Stimulated activated CD4-positive, alpha-beta T cell treated with anti-CD3 and anti-CD28 coated beads, Interleukin-1b, Interleukin-23, amount 100 ng/mL, for 1 hour (primary cell): ENCODE data around the gene POMP.
"Not testable (repeated sequence)": the region's sequence is repeated elsewhere in the genome, so short reads cannot be mapped to it uniquely, and the experiment has no call there.

ENCODE experiments used
- DNase-seq, 2 donors: peaks; one replicate each; pipeline ENCODE4 v3.0.0-alpha.2; 2020; ENCODE audit warnings: low read depth in 2 of 2

POMP gene

DNA sequence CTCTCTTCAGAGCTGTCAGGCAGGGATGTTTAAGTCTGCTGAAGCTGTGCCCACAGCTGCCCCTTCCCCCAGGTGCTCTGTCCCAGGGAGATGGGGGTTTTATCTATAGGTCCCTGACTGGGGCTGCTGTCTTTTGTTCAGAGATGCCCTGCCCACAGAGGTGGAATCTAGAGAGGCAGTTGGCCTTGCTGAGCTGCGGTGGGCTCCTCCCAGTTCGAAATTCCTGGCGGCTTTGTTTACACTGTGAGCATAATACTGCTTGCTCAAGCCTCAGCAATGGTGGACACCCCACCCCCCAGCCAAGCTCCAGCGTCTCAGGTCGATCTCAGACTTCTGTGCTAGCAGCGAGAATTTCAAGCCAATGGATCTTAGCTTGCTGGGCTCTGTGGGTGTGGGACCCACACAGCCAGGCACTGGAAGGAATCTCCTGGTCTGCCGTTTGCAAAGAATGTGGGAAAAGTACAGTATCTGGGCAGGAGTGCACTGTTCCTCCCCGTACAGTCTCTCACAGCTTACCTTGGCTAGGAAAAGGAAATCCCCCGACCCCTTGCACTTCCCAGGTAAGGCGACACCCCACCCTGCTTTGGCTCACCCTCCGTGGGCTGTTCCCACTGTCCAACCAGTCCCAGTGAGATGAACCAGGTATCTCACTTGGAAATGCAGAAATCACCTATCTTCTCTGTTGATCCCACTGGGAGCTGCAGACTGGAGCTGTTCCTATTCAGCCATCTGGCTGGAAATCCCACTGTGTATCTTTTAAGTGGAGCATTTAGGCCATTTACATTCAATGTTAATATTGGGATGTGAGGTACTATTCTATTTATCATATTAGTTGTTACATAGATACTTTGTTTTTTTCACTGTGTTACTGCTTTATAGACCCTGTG lies 34.9 kb downstream of the POMP start:
- not testable (repeated sequence) for DNase-seq

DNA sequence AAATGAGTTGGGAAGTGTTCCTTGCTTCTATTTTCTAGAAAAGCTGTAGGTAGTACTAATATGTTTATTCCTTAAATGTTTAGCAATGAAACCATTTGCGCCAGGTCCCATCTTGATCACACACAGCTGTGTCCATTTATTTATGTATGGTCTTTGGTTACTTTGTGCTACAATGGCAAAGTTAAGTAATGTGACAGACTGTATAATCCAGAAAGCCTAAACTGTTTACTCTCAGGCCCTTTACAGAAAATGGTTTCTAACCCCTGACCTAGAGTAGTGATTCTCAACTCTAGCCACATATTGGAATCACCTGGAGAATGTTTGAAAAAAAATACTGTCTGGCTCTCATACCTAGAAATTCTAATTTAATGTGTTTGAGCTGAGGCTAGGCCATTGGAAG lies 38.5 kb downstream of the POMP start:
- no peak for DNase-seq

DNA sequence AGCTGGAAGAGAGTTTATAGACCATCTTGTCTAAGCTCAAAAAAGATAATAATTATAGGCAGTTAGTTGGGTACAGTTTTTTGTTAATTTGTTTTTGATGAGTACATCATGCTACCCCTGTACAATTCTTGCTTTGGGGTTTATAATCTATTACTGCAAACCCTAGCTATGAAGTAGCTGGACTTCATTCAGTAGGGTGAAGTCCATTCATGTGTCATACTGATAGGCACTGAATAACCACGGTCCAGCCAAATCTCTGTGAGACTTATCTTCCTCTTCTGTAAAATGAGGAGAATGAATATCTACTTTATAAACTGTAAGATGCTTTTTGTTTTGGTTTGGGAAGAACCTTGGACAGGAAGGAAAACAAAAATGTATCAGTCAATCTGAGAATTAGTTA lies 40.3 kb downstream of the POMP start:
- DNase-seq: no peak

DNA sequence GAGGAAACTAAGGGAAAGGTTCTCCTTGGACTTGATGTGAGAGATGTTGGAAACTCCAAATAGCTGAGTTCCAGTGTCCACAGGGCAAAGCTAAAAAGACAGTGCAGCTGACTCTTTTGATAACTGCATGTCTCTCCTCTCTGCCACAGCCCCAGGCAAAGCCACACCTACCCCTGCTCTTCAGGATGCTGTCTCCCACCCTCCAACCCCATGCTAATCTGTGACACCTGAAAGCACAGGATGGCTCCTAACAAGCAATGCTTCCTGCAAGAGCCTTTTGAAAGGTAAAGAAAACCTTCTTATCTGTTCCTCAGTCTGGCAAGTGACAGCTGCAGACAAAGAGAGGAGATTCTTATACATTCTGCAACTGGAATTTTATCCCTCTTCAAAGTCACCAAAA lies 45.4 kb downstream of the POMP start:
- no peak for DNase-seq

DNA sequence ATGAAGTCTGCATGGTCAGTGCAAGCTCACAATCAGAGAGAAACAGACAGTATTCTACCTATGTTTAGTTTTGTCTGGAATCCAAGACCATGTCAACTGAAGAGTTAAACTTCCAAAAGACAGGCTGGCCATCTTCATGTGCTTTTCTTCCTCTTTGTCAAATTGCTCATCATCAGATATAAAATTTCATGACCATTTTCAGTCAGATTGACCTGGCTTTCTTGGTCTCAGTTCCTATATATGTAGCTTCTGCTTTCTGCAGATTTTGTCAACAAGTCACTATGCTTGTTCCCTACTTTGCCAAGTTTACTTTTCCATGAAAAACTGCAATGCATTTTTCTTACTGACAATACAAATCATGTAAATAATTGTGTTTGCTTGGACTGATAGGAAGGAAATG lies 46.0 kb downstream of the POMP start:
- no peak for DNase-seq

DNA sequence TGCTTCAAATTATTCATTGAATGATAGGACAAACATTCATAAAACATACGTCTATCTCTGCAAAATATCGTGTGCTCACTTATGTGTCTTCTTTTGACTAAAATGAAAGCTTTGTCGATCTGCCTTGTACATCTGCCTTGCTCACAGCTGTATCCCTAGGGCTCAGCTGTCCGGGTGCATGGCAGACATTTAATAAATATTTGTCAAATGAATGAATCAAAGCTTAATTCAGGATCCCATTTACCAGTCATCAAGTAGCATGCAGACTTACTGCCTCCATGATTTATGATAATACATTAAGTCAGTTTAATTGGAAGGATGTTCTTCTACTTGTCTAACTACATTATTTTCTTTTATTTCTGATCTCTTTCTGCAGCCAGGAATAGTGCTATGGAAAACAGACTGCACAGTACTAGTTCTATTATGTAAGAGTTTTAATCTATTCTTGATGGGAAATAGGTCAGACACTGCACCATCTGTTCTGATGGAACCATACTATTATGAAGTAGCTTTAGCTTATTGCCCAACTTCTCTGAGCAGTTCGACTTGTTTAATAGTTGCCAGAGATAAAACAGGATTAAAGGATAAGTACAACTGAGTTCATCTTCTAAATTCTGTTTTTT lies 46.6 kb downstream of the POMP start:
- no peak for DNase-seq

DNA sequence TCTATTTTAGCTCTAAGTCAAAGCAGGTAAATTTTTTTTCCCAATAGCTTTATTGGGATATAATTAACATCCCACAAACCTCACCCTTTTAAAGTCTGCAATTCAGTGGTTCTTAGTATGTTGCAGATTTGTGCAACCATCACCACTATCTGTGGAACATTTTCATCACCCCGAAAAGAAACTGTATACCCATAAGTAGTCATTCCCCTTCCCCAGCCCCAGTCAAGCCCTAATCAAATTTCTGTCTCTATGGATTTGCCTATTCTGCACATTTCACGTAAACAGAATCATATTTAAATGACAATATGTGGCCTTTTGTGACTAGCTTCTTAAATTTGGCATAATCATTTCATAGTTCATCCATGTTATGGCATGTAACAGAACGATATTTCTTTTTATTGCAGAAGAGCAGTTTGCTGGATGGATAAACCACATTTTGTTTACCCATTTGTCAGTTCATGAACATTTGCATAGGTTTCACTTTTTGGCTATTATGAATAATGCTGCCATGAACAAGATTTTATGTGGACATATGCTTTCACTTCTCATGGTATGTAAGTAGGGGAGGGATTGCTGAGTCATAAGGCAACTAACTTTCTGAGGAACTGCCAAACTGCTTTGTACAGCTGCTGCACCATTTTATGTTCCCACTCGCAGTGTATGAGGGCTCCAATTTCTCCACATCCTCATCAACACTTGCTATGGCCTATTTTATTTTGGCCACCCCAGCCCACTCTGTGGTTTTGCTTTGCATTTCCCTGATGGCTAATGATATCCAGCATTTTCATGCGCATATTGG lies 48.9 kb downstream of the POMP start:
- DNase-seq: no peak

DNA sequence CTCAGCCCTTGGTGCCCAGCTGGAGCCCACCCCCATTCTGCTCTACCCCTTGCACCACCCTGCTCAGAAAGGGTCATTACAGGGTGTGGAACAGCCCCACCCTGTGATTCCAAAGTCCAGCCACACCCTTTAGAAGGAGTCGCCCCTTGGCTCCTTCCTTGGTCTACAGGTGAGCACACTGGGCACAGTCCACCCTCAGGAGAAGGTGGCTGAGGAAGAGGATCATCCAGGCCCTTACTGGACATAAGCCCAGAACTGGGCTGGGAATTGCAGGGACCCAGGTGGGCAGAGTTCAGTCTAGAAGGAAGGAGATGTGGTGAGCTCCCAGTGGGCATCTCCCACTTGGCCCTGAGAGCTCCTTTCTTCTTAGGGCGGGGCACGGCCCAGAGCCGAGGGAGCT lies 51.2 kb downstream of the POMP start:
- DNase-seq: no peak

DNA sequence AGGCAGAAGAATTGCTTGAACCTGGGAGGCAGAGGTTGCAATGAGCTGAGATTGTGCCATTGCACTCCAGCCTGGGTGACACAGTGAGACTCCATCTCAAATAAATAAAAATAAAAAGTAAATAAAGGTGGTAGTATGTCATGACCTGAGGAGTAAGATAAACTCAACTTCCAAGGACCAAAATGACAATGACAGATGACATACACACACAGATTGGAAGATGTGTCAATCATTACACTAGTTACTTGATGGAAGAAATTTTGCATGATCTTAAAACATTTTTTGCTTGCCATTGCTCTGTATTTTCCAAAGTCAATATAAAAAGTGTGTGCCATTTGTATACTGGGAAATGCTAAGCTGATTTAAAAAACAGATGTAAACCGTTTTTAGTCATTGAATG lies 55.7 kb downstream of the POMP start:
- no peak for DNase-seq

DNA sequence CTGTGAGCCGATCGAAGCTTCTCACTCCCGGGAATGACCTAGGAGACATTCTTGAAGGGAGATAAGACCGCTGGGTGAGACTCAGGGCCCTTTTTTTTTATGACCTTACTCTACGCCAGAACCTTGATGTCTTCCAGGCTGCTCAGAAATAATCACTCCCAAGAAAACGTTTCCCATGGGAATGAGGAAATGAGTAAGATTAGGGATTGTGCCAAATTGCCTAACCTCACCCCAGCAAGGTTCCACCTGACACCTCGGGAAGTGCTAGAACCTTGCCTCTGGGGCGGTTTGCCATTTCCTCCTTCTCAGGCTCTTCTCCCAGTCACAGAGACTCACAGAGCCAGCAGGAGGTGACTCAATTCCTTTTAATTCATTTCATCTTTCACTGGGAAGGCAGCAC lies 57.6 kb downstream of the POMP start:
- no peak for DNase-seq

DNA sequence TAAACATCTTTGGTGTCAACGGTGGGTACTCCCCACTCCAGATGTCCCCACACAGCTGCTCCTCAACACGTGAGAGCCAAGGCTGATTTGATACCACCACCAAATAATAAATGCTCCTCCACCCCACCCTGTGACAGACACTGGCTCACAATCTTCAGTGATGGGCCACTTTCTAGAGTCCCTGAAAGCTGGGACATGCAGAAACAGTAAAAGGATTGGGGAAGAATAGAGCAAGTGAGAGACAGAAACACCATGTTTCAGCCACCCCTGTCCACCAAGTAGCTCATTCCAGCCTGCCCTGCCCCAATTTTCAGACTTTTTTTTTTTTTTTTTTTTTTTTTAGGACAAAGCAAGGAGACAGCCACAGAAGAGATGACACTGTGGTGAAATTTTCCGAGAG lies 58.2 kb downstream of the POMP start:
- no peak for DNase-seq

DNA sequence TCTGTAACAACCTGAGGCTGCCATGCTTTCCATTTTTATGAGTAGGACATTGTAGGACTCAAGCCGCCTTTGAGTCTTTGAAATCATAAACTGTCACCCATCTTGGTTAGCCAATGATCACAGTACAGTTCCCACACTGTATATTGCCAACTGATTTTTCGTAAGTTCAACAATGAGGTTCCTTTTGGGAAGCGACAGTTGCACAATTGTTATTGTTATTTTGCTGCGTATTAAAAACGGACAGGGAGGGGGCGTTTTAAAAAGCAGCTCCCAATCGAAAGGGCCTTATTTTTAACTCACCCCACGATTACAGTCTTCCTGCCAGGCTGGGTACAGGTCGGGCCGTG lies 59.2 kb downstream of the POMP start:
- no peak for DNase-seq

DNA sequence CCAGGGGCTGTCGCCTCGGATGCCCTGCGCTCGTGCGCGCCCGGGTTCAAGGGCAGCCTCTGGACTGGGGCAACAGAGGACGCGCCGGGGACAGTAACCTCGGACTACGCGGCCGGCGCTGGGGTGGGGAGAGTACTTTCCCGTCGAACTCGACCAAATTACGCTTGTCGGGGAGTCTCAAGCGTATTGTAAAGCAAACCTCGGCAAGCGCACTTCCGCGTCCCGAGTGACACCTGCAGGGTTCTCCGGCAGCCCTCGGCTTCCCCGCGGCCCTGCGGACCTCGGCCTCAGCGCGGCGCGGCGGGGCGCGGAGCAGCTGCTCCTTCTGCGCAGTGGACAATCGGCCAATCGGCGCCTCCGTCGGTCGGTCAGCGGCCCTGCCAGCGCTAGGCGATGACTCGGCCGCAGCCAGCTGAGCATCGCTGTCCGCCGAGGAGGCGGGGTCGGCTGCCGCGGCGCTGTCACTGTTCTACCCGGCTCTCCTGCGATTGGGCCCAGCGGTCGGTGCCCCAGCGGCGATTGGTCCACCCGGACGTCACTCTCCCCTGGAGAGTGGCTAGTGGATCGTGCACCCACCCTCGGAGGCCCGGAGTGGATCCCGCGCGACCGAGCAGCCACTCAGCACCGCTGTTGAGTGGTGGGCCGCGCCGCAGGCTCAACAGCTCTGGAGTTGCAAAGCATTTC lies 59.8 kb downstream of the POMP start, which contains the start of gene SLC46A3:
Gene SLC46A3 (minus strand): TSS at position 428 of the 684 bp plus-strand sequence. CDS start 972 bp downstream, outside the sequence.
- peak; percentile 94 to 95 for DNase-seq

DNA sequence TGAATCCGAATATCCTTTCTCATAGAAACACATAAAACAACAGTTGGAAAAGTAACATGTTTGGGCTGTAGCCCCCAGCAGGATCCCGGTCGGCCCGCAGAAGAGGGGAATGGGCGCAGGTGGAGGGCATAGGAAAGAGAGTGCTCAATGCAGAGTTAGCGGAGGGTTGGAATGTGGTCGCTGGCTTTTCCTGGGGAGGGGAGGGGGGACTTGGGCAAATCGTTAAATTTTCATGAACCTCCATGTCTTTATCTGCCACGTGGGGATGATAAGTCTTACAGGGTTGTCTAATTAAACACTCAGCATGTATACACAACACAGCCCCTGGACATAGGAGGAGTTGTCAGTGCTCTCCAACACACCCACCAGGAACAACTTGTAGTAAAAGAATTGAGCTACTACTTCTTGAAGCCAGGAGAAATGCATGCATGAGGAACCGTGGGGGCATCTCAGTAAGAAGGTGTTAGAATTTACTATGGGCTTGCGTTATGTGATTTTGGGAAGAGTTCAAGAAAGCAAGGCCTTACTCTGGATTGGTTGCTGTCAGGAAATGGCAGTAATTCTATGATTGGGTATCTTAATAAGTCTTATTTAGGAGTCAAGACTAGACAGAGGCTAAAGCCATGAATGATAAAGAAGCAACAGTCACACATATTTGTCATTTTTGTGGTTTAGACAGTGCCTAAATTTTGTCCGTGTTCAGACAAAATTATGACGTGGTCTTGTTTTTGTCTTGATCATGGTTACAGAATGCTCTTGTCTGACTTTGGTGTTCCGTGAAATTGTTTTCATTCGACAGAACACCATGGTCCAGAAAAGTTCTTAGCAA lies 60.5 kb downstream of the POMP start:
- no peak for DNase-seq

DNA sequence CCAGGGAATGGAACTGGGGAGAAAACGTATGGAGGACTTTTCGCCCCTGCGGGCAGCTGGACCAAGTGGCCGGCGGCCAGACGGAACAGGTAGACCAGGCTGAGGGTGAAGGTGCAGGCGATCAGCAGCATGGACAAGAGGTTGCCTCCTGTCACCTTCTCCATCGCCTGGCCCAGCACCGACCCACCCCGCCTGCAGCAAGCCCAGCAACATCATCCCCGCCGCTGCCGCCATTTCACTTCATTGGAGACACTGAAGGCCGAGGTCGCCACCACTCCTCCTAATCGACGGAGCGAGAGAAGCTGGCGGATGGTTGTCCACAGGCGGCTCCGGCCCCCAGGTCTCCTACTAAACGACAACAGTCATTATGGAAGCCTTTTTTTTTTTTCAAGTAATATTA lies 64.9 kb downstream of the POMP start:
- DNase-seq: no peak

DNA sequence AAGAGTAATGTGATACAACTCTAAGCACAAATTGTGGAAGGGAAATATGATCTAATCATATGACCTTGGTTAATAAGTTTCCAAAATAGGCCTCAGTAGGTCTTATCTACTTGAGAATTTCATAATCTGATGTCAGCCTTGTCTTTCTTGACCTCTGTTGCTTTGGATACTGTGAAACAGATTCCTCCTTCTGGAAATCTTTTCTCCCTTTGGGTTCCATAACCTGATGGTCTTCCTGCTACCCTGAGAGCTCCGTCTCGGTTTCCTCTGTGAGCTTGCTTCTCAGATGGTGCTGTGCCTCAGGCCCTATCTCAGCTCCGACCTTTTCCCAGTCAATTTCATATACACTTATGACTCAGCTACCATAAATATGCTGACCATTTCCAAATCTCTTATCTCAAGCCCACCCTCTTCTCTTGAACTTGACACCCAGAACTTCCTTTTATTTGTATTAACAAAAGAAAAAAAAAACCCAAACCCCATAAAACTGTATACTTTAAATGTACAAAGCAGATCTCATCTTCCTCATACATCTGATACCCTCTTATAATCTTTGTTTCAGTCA lies 66.2 kb downstream of the POMP start:
- no peak for DNase-seq
